Smooth muscle cell of the brain vasculature (primary cell): ENCODE data around the gene INHBC.
"Not testable (repeated sequence)": the region's sequence is repeated elsewhere in the genome, so short reads cannot be mapped to it uniquely, and the experiment has no call there.

Source experiments
- DNase-seq: peaks from one replicate; pipeline ENCODE4 v3.0.0-alpha.2; 2012; ENCODE audit warnings: low read depth, low spot score

INHBC gene

GRCh38 chr12:57434517-57435223 lies at the start of gene INHBC:
Gene INHBC (plus strand): TSS chr12:57434784. CDS start chr12:57434887, 103 bp downstream.
- DNase-seq: no peak

GRCh38 chr12:57385586-57385985 lies 49.0 kb upstream of the INHBC start:
- DNase-seq: no peak

- DNase-seq: no peak
These were observed 48.3 kb upstream of the INHBC start for GRCh38 chr12:57386187-57386720.

- no peak for DNase-seq
These were observed 46.2 kb upstream of the INHBC start for GRCh38 chr12:57388425-57388824.

GRCh38 chr12:57389033-57389432 lies 45.6 kb upstream of the INHBC start:
- peak; percentile 4 for DNase-seq

GRCh38 chr12:57390174-57390573 lies 44.4 kb upstream of the INHBC start:
- no peak for DNase-seq

GRCh38 chr12:57395121-57395520 lies 39.5 kb upstream of the INHBC start:
- no peak for DNase-seq

- no peak for DNase-seq
These were observed 37.1 kb upstream of the INHBC start for GRCh38 chr12:57397441-57397840.

- not testable (repeated sequence) for DNase-seq
These were observed 34.7 kb upstream of the INHBC start for GRCh38 chr12:57399718-57400463.

GRCh38 chr12:57401165-57401564 lies 33.4 kb upstream of the INHBC start:
- DNase-seq: no peak

GRCh38 chr12:57402156-57402555 lies 32.4 kb upstream of the INHBC start:
- not testable (repeated sequence) for DNase-seq

GRCh38 chr12:57404966-57405640 lies 29.5 kb upstream of the INHBC start:
- no peak for DNase-seq

GRCh38 chr12:57410534-57410933 lies 24.1 kb upstream of the INHBC start:
- DNase-seq: no peak

GRCh38 chr12:57414160-57414559 lies 20.4 kb upstream of the INHBC start:
- DNase-seq: not testable (repeated sequence)

GRCh38 chr12:57415088-57415487 lies 19.5 kb upstream of the INHBC start:
- DNase-seq: no peak

- no peak for DNase-seq
These were observed 18.3 kb upstream of the INHBC start for GRCh38 chr12:57416039-57416996.

GRCh38 chr12:57418255-57418654 lies 16.3 kb upstream of the INHBC start:
- DNase-seq: no peak

GRCh38 chr12:57419495-57419894 lies 15.1 kb upstream of the INHBC start:
- no peak for DNase-seq

GRCh38 chr12:57420482-57420881 lies 14.1 kb upstream of the INHBC start:
- DNase-seq: no peak

- DNase-seq: not testable (repeated sequence)
These were observed 7.6 kb upstream of the INHBC start for GRCh38 chr12:57426948-57427347.

GRCh38 chr12:57428965-57429364 lies 5.6 kb upstream of the INHBC start:
- no peak for DNase-seq
